NCI-H1694 treated with DMSO at 0.1 percent for 48 hours (cell line): ENCODE results near the gene TBC1D20.
"Not testable (repeated sequence)": the region's sequence is repeated elsewhere in the genome, so short reads cannot be mapped to it uniquely, and the experiment has no call there.

Experiments used
- DNase-seq: peaks from one replicate; lab custom pipeline; 2025; lab: John Stamatoyannopoulos, UW

Gene TBC1D20

DNA sequence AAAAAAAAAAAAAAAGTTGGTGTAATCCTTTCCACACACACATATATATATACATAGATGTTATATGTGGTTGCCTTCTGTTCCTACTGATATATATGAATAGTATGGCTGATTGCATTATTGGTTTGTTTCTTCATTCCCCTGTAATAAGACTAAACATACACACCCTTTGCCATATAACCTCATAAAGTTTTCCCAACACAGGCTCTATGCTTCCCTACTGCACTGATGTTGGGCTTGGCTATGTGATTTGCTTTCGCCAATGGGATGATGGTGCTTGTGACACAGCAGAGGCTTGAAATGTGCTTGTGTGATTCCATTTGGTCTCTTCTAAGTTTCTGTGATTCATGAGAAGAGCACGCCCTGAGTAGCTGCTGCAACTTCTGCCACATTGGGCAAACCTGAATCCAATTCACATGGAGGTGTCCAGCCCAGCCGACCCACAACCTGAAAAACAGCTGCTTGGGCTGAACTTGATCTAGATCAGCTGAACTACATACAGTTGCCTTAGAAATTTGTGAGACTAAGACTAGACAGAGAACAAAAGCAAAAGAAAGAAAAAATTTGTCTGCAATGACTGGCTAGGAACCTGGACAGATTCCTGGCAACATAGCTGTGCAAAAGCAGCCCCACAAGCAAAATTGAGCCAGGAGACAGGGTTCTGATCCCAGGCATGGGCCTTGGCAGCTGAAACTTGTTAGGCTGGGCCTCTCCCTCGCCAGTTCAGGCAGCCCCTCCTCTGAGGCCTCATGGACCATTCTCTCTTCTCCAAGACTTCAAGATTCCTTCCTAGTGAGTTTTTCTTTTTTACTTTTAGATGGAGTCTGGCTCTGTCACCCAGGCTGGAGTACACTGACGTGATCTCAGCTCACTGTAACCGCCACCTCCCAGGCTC, 13.4 kb upstream of the TBC1D20 start:
- no peak for DNase-seq

GRCh38 chr20:474581-474980, 12.2 kb upstream of the TBC1D20 start:
- no peak for DNase-seq

GRCh38 chr20:472889-473292, 10.6 kb upstream of the TBC1D20 start:
- DNase-seq: no peak

GRCh38 chr20:472137-472846, 10.0 kb upstream of the TBC1D20 start:
- DNase-seq: no peak

DNA sequence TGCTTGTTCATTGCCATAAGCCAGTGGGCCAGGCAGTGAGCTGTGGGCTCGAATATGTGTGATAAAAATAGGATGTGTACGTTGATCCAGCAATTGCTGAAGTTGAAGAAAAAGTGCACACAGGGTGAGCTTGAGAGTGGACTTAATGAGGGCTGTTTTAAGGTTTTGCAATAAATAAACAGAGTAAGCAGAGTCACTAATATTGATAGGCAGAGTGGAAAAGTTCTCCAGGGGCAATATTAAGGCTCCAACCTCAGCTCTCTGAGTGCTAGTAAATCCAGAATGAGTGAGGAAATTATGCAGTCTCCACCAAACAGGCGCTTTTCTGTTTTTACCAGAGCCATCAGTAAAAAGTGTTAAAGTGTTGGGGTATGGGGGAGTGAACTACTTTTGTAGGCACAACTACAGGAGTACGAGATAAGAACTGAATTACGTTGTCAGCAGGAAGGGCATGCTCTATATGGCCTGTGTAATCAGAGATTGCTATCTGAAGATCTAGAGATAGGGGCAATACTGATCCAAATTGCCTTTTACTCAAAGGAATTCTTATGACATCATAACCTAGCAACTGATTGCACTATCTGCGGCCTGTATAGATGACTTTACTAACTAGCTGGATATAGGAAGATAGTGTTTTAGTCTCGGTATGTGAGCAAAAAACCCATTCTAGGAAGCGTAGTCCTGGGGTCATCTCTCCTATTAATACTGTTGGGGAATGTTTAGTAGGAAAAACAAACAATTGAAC, 7.6 kb upstream of the TBC1D20 start:
- no peak for DNase-seq

DNA sequence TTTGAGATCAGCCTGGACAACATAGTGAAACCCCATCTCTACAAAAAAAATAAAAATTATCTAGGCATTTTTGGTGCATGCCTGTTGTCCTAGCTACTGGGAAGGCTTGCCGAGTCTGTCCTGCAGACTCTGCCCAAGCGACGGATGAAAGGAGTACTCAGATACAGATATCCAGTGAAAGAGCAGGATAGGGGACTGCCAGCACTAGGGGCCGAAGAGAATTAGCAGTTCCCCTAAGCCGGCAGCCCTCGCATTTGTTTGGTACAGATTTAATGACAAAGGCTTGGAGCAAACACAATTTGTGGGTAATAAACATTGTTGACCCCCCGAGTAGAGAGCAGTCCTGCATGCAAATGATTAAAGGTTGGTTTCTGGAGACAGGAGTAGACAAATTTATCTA, 5.4 kb upstream of the TBC1D20 start:
- DNase-seq: no peak

- no peak for DNase-seq
Measured at GRCh38 chr20:461254-462198, 807 bp downstream of the TBC1D20 start.

GRCh38 chr20:460707-461106, 1.6 kb downstream of the TBC1D20 start:
- DNase-seq: no peak

GRCh38 chr20:460180-460579, 2.2 kb downstream of the TBC1D20 start:
- no peak for DNase-seq

- no peak for DNase-seq
Measured at GRCh38 chr20:458776-459175, 3.6 kb downstream of the TBC1D20 start.

GRCh38 chr20:454951-455350, 7.4 kb downstream of the TBC1D20 start:
- DNase-seq: no peak

- DNase-seq: not testable (repeated sequence)
Measured at GRCh38 chr20:452021-452420, 10.3 kb downstream of the TBC1D20 start.

DNA sequence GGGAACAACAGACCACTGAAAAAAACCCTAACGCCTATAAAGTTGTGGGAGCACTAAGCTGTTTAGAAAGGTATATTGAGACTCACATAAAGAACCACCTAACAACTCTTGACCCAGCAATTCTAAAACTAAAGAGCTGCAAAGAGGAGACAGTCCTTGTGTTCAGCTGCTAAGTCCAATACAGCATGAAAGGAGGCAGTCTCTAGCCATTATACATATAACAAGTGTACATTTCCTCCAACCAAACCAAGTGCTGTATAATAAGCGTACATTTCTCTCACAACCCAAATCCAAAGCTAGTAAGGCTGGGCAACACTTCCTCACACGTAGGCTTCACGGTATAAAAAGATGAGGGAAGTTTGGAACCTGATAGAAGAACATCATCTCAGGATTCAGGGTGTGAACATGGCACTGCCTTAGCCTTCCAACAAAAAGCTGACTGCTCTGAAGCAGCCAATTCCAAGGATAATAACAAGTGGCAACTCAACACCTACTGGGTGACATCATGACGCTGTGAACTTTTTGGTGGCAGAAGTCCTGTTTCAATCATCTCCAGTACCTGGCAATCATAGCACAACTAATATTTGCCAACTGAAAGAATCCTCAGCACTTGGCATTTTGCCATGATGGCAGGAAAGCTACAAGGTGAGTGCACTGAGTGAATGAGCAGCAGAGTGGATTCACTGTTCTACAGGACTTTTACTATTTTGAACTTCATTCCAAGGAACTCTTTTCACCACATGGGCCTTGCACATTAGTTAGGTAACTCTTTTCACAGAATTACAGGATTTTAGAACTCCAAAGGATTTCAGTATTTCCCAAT, 16.6 kb downstream of the TBC1D20 start:
- no peak for DNase-seq

DNA sequence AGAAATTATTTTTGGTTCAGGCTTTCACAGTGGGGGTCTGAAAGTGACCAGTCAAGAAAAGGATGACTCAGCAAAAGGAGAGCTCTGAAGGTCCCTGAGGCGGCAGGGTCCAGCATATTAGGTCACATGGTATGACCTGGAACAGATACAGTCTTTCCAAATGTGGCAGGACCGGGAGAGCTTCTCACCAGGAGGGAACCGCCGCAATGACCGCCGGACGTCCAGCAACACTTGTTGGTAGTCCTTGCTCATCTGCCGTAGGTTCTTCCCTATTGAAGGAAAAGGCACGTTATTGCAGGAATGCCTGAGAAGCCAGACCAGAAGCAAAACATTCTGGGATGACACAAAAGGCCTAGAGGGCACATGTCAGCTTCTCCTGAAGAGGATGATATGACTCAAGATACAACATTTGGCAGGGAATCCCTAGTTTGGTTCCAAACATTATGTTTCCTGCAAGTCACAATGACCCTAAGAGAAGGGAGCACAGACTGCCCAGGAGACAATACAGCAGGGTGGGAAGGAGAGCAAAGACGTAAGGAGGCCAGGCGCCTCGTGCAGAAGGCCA, 17.4 kb downstream of the TBC1D20 start:
- DNase-seq: no peak

DNA sequence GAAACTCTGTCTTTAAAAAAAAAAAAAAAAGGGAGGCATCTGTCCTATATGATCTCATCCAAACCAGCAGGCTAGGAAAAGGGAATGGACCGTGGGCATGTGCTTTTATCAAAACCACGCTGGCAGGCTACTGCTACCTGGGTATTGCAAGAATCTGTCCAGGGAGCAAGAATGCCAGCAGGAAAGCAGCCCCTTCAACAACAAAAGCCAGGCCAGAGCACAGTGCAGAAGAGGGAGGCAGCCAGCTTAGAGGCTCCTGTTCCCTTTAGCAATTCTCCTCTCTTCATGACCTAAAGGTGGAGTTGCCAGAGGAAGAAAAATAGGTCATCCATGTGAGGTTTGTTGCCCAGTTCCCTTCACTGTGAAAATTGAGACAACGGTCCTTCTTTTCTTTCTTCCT, 18.2 kb downstream of the TBC1D20 start:
- peak; percentile 2 for DNase-seq

- DNase-seq: no peak
Measured at GRCh38 chr20:443223-443775, 19.0 kb downstream of the TBC1D20 start.

- DNase-seq: no peak
Measured at GRCh38 chr20:440636-441035, 21.7 kb downstream of the TBC1D20 start.

GRCh38 chr20:440148-440547, 22.2 kb downstream of the TBC1D20 start:
- no peak for DNase-seq

- DNase-seq: no peak
Measured at GRCh38 chr20:438571-439469, 23.5 kb downstream of the TBC1D20 start.
